HG03460 (cell line): ENCODE data around the gene TAGAP.
"Not testable (repeated sequence)": the region's sequence is repeated elsewhere in the genome, so short reads cannot be mapped to it uniquely, and the experiment has no call there.

Experiments used
- ATAC-seq: cut with Tn5 transposase; IDR thresholded peaks from one replicate; pipeline ENCODE4 v1.9.1; 2021; ENCODE audit not compliant: unreplicated experiment

TAGAP gene

GRCh38 chr6:159047891-159048685 lies 3.3 kb upstream of the TAGAP start:
- ATAC-seq, result no peak

- ATAC-seq, result no peak
Measured at GRCh38 chr6:159045801-159046200, 1.0 kb upstream of the TAGAP start.

- ATAC-seq, result no peak
Measured at GRCh38 chr6:159043947-159044346, 844 bp downstream of the TAGAP start.

GRCh38 chr6:159043251-159043650 lies 1.5 kb downstream of the TAGAP start:
- ATAC-seq, result no peak

GRCh38 chr6:159042826-159043181 lies 2.0 kb downstream of the TAGAP start:
- no peak for ATAC-seq

- ATAC-seq, result peak; percentile 29
Measured at GRCh38 chr6:159042003-159042825, 2.6 kb downstream of the TAGAP start.

GRCh38 chr6:159041181-159041580 lies 3.6 kb downstream of the TAGAP start:
- ATAC-seq, result no peak

GRCh38 chr6:159039885-159040258 lies 4.9 kb downstream of the TAGAP start:
- ATAC-seq, result no peak

- ATAC-seq, result peak; percentile 85
Measured at GRCh38 chr6:159038914-159039884, 5.6 kb downstream of the TAGAP start.

GRCh38 chr6:159038318-159038717 lies 6.5 kb downstream of the TAGAP start:
- not testable (repeated sequence) for ATAC-seq

- no peak for ATAC-seq
Measured at GRCh38 chr6:159037756-159038290, 7.0 kb downstream of the TAGAP start.

- no peak for ATAC-seq
Measured at GRCh38 chr6:159036673-159037072, 8.1 kb downstream of the TAGAP start.

- no peak for ATAC-seq
Measured at GRCh38 chr6:159035891-159036290, 8.9 kb downstream of the TAGAP start.

GRCh38 chr6:159033160-159034049 lies 11.4 kb downstream of the TAGAP start:
- no peak for ATAC-seq

GRCh38 chr6:159031846-159032245 lies 12.9 kb downstream of the TAGAP start:
- no peak for ATAC-seq

GRCh38 chr6:159030168-159030567 lies 14.6 kb downstream of the TAGAP start:
- ATAC-seq, result no peak

GRCh38 chr6:159025224-159025623 lies 19.6 kb downstream of the TAGAP start:
- not testable (repeated sequence) for ATAC-seq

GRCh38 chr6:159023893-159024292 lies 20.9 kb downstream of the TAGAP start:
- no peak for ATAC-seq

- ATAC-seq, result no peak
Measured at GRCh38 chr6:159020011-159020410, 24.8 kb downstream of the TAGAP start.
